HL-60/S4 (cell line): ENCODE data around the gene MYRIP.

Source experiments
- in situ Hi-C: fragments of 300-500 bp; cut with MboI; formaldehyde crosslinking; loops from 2 replicates; pipeline ENCODE4 v1.14.3; 2022; ENCODE audit warnings: low sequenced_read_pairs

Gene MYRIP

GRCh38 chr3:40309418-40309924 is 500.1 kb downstream of the MYRIP start, which contains the start of gene EIF1B:
Gene EIF1B (plus strand): TSS chr3:40309707. CDS start chr3:40309942, 235 bp downstream.
- in situ Hi-C loops = no loop called here
